T1000 (cell line): ENCODE measurements around the gene POMT1.
"Not testable (repeated sequence)": the region's sequence is repeated elsewhere in the genome, so short reads cannot be mapped to it uniquely, and the experiment has no call there.

Experiments
- DNase-seq: peaks from one replicate; lab custom pipeline; 2025; ENCODE audit warnings: mixed read lengths; lab: John Stamatoyannopoulos, UW

POMT1 gene

GRCh38 chr9:131499254-131499767, 3.4 kb upstream of the POMT1 start:
- no peak for DNase-seq

DNA sequence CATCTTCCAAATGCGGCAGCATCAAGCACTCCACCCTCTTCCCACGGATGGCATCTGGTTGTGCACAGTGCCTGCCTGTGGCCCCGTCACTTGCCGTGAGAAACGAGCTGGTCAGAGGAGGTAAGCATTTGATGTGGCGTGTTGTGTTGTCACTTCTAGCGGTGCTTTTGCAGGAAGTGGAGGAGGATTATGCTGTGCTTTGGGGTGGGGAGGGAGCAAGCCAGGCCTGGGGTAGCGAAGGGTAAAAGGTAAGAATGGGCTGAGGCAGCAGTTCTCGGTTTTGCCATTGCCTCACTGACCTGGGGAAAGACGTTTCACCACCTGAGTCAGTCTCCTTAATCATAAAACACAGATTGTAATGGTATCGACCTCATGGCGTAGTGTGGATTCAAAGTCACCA, 2.3 kb upstream of the POMT1 start:
- DNase-seq: no peak

DNA sequence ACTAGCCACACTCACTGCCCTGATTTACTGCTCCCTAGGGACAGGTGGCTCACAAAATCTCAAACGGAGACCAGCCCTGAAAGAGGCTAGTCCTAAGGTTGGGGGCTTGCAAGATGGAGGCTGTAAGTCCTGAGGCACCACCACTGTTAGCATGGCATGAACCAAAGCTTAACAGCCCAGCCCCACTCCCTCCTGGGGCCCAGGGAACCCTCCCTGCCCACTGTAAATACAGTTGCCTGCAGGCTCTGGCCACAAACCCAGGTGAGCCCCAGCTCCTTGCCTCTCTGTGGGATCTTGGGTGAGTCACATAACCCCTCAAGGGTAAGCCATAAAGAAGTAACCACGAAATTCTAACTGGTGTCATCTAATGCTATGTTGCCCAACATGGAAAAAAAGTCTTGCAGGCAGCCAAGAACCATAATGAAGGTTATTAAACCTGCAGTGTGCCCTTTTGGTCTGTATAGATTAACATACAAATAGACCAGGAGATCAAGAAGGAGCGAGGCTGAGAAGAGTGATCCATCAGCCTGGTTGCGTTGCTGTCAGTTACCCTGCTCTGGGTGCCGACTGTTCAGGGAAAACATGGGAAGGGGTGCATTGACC, 1.7 kb upstream of the POMT1 start:
- peak; percentile 57 for DNase-seq

- DNase-seq: peak; percentile 8
Observed at GRCh38 chr9:131503626-131504465, 1.1 kb downstream of the POMT1 start.

GRCh38 chr9:131505012-131505411, 2.3 kb downstream of the POMT1 start:
- no peak for DNase-seq

- no peak for DNase-seq
Observed at GRCh38 chr9:131511416-131511815, 8.7 kb downstream of the POMT1 start.

DNA sequence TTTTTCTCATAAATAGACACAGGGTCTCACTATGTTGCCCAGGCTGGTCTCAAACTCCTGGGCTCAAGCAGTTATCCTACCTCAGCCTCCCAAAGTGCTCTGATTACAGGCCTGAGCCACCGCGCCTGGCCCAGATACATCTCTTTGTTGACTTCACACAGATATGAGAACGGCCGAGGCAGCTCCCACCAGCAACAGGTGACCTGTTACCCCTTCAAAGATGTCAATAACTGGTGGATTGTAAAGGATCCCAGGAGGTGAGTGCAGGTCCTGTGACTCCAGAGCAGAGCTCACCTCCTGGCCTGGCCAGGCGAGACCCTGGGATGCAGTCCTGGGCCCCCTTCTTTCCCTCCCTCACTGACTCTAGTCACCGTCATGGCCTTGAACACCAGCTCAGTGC, 9.2 kb downstream of the POMT1 start:
- no peak for DNase-seq

DNA sequence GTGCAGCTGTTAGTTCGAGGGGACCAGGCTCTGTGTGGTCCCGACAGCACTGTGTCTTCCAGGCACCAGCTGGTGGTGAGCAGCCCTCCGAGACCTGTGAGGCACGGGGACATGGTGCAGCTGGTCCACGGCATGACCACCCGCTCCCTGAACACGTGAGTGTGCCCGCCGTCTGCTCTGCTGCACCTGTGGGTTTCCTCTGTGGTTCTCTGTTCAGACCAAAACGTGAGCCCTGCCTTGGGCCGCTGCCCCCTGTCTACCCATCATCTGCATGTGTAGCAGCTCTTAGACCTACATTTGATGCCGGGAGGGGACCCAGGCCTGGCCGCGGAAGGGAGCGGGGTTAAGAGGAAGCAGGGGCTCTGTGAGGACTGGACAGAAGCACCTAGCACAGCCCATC, 10.5 kb downstream of the POMT1 start:
- DNase-seq: no peak

DNA sequence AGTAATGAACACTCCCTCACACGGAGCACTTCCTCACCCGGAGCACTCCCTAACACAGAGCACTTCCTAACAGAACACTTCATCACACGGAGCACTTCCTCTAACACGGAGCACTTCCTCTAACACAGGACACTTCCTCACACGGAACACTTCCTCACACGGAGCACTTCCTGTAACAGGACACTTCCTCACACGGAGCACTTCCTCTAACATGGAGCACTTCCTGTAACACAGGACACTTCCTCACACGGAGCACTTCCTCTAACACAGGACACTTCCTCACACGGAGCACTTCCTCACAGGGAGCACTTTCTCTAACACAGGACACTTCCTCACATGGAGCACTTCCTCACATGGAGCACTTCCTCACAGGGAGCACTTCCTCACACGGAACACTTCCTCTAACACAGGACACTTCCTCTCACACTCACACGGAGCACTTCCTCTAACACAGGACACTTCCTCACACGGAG, 12.9 kb downstream of the POMT1 start:
- DNase-seq: not testable (repeated sequence)

GRCh38 chr9:131516100-131516499, 13.4 kb downstream of the POMT1 start:
- DNase-seq: no peak

DNA sequence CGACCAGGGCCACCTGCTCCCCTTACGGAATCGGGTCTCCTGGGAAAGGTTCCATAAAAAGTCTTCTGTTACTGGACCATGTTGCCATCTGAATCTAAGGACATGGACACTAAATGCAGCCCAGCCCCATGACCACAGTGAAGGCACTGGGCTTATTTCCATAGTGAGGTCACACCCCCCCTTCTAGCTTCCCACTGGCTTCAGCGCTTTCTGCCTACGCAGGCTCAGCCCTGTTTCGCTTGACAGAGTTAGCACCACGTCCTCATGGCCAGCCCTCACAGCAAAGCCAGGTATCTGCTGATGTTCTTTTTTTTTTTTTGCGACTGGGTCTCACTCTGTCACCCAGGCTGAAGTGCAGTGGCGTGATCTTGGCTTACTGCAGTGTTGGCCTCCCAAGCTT, 14.2 kb downstream of the POMT1 start:
- DNase-seq: no peak

DNA sequence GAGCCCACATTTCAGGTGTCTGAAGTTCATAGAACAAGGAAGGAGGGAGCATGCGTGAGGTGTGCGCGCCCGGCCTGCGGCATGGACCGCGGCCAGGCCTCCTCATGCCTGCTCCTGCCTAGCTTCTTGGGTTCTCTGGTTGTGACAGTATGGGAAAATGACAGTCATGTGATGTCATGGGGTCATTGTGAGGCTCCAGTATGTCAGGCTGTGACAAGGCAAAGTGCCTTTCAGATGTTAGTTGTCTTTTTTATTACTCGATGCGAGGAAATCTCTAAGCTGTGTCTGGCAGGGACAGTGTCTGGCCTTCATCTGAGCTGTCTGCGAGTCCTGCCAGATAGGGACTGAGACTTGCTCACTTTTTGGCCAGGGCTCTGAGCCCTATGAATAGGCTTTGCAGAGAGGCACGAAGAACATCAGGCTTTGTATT, 15.1 kb downstream of the POMT1 start:
- DNase-seq: no peak

GRCh38 chr9:131518553-131518952, 15.8 kb downstream of the POMT1 start:
- no peak for DNase-seq

- DNase-seq: no peak
Observed at GRCh38 chr9:131520503-131520902, 17.8 kb downstream of the POMT1 start.

GRCh38 chr9:131521203-131521602, 18.5 kb downstream of the POMT1 start:
- DNase-seq: no peak

GRCh38 chr9:131521822-131522221, 19.1 kb downstream of the POMT1 start:
- DNase-seq: no peak

DNA sequence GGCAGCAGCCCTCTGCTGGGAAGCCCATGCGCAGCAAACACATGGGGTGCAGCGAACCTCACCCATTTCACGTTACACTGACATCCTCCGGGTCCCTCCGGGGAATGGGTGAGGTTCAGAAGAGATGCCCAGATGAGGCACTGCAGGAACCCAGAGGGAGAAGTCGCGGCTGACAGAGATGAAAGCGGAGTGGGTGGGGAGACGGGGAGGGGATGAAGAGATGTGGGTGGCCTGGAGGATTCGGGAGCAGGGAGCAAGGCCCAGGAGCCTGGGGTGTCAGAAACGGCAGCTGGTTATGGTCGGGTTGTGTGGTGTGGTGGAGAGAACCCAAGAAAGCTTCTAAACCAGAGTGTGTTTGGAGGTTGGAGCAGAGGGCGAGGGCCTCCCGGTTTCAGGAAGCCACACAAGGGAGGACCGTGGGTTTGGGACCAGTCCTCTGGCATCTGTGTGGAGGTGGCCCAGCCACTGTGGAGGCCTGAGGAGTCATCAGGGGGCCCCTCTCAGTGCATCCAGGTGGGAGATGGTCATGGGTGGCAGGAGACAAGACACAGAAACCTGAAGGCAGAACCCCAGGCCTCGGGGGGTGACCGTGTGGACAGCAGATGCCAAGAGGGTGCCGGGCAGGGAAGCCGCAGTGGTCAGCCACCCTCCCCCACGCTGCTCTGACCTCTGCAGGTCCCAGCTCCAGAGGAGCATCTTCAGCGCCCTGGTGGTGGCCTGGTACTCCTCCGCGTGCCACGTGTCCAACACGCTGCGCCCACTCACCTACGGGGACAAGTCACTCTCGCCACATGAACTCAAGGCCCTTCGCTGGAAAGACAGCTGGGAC, 19.8 kb downstream of the POMT1 start:
- no peak for DNase-seq

GRCh38 chr9:131523086-131523388, 20.3 kb downstream of the POMT1 start:
- DNase-seq: no peak

- no peak for DNase-seq
Observed at GRCh38 chr9:131523451-131524435, 21.0 kb downstream of the POMT1 start.

DNA sequence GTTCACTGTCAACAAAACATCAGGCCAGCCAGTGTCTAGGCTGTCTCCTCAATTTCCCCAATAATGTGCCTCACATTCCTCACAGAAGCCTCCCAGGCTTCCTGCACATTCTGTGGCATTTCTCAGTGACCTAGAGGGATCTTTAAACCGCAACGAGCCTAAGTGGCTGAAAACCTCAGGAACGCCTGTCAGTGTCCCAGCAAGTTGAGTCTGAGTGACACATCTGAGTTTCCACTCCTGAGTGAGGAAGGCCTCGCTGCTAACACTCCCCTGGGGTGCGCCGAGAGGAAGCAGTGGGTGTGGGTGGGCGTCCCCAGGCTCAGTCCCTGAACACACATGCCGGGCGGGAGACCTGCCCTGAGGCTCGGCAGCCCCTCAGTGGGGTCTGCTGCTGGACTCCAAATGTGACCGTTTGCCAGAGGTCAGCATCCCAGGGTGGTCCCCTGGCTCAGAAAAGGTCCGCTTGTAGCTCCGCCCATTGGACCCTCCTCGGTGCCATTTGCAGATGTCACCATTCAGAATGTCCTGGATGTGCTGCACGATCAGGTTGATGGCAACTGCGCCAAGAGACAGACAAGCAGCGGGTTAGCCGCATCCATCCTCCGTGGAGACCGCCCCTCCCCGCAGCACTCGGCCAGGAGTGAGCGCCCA, 22.1 kb downstream of the POMT1 start:
- no peak for DNase-seq
